M059J (cell line): ENCODE measurements around the gene TMEM175. TPM values are rescaled to one million over a fixed set of nuclear protein-coding genes. Genes with fewer than 3 reads are reported as not detected.
"Not testable (repeated sequence)": the region's sequence is repeated elsewhere in the genome, so short reads cannot be mapped to it uniquely, and the experiment has no call there.

Experiments
- DNase-seq: peaks from one replicate; pipeline ENCODE4 v3.0.0-alpha.2; 2012; ENCODE audit warnings: low read depth
- total RNA-seq: library from RNA; depleted of rRNA; stranded (reverse); fragments of >200 nt; shearing (Covaris generic); gene quantifications from 2 replicates; pipeline ENCODE4 v1.2.3, GENCODE V29; 2014

The TMEM175 gene
- total RNA-seq, 1 experiment from 2014 or later, result 36.9 TPM

DNA sequence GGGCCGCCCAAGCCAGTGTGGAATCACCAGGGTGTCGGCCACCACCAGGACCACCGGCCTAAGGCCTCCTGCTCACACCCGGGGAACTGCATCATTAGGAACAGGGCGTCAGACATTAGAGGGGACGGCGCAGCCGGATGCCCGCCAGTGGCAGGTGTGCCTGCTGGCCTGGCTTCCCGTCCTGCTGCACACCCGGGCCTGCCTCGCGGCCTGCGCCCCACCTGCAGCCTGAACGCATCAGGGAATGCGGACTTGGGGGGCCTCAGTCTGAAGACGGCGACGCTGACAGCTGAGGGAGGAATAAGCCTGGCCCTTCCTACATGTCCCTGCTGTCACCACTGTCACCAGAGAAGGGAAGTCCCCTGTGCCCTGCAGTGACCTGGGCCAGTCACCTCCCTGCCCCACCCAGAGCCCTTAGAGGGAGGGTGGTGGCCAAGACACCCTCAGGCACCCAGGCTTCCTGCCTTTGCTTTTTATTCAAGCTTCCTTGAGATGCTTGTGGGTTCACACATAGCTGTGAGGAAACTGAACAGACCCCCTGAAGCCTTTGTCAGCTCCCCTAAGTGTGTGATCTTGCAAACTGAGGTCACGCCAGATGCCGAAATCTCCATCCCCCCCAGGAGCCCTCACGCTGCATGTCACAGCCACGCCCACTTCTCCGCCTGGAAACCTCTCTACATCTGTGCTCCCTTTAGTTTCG lies 37.9 kb downstream of the TMEM175 start:
- no peak for DNase-seq

DNA sequence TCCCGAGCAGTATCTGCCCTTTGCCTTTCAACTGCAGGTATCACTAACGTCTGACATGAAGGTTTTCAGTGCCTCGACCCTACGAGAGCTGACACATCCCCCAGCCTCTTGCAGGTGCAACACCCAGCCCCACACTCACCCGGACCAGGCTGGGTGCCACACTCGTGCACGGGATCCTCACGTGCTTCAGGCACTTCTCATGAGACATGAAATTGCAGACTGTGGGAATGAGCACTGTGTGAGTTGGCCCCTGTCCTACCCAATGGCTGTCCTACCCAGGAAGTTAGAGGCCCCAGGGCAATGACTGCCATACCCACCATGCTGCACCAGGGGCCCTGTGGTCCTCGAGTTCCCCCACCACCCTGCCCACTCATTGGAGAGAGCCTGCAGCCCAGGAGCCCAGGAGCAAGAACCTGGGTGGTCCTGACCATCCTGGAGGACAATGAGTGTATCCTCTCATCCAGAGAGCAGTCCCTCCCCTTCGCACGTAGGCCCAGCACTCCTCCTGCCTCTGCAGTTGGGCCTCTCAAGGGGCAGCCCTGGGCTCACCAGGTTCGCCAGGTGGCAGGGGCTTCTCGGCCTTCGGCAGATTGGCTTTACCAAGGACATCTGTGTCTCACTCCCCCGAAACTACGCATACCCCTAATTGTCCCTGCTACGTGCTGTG lies 38.7 kb downstream of the TMEM175 start:
- no peak for DNase-seq

DNA sequence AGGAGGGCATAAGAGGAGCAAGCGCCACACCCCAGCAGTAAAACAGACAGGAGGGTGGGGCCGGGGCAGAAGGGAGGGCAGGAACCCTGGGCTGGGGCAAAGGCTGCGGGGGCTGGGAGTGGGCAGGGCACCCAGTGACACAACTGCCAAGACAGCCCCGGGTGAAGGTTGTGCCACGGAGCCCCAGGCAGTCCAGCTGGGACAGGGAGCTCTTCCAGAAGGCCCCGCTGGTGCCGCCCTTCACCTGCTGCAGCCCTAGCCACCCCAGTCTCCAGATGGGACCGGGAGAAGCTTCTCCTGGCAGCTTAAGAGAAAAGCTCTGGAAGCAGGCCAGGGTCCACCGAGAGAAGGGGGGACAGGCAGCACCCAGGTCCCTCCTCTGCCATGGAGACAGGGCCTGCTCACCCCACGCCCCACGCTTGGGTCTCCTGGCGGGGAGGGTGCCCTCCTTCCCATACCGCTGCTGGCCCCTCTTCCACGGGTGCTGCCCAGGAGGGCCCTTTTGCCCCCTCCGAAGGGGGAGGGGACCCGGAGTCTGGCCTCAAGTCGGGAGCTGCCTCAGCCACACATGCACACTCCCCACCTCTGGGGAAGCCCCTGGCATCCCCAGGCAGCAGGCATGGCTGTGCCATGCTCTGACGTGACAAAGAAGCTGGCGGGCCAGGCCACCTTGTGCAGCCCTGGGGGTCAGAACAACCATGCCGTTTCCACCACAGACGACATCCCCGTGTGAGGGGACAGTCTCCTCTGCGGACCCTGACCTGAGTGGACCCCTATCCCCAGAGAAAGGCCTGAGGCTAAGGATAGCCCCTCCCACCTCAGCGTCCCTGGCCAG lies 39.6 kb downstream of the TMEM175 start:
- DNase-seq, result no peak

DNA sequence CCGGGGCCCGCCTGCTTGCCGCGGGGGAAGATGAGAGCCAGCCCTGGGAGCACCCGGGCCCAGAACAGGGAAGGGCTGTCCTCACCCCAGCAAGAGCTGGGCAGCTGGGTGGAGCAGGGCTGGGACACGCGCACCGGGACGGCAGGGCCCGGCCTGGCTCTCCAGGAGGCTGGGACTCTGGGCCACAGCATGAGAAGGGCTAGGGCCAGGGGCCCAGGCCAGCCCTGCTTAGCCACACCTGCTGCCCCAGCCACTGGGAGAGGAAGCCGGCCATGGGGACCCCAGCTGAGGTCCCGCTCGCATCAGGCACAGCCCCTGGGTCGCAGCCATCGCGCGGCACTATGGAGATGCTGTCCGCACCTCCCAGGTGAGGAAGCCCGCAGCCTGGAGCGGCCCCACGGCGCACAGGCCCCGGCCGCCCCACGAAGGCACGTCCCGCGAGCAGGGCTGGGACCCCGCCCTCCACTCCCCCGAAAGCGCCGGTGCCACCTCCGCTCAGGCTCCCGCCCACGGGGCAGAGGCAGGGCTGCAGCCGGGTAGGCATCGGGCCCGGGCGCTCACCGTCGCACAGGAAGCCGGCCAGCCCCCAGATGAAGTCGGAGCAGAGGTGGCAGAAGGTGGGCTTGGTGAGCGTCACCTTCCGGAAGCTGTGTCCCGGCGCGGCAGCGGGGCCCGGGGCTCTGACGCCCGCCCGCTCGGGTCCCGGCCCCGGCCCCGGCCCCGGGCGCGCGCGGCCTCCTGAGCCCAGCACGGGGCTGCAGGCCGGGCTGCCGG lies 40.6 kb downstream of the TMEM175 start:
- DNase-seq, result peak; percentile 20

DNA sequence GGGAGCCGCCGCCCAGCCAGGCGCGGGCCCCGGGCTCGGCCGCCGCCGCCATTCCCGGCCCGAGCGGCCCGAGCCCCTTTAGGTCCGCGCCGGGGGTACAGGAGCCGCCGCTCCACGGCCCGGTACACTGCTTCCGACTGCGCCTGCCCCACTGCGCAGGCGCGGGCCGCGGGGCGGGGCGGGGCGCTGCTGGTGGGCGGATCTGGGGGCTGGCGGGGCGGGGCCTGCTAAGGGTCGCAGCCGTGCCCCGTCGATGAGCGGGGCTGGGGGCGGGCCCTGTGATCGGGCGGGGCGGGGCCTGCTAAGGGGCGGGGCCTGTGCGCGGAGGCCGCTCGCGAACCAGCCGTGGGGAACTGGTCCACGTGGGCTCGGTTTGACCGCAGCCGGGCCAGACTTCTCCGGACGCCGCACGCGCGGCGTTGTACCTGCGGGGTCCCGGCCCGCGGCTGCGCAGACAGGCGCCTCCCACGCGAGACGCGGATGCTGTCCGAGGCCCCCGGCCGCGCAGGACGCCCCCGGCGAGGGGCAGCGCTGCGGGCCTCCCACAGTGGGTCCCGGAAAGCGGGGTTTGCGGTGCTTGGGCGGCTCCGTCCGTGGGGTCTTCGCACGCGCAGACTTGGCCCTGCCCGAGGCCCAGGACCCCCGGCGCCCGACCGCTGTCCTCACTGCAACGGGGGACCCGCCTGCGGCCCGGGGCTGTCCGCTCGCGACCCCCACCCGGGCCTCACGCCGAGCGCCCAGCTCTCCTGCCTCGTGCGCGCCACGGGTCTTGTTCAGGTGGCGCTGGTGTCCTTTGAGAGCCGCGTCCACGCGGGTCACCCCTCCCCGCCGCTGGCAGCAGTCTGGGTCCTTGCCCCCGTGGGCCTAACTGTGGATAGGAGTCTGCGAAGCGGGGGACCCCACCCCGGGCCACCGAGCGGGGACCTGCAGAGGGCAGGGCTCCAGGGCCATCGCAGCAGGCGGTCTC lies 41.5 kb downstream of the TMEM175 start, which contains the start of gene DGKQ:
Gene DGKQ (minus strand): TSS at position 139 of the 967 bp plus-strand sequence. CDS start 87 bp downstream, at position 52.
- DNase-seq, result peak; percentile 48

DNA sequence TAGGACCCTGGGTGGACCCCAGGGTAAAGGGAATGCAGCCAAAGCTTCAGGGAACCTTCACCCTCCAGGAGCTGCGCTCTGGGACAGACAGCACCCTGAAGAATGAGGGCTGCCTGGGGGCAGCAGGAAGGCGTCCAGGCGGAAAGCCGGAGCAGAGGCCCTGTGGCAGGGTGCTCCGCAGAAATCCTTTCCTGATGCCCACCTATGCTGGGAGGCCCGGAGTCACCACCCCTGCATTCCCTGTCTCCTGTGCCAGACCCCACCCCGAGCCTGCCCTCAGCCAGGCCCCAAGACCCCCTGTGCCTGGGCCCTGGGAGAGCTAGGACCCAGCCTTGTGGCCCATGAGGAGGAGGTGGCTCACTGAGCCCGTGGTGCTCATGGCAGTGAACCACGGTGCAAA lies 42.4 kb downstream of the TMEM175 start:
- no peak for DNase-seq

DNA sequence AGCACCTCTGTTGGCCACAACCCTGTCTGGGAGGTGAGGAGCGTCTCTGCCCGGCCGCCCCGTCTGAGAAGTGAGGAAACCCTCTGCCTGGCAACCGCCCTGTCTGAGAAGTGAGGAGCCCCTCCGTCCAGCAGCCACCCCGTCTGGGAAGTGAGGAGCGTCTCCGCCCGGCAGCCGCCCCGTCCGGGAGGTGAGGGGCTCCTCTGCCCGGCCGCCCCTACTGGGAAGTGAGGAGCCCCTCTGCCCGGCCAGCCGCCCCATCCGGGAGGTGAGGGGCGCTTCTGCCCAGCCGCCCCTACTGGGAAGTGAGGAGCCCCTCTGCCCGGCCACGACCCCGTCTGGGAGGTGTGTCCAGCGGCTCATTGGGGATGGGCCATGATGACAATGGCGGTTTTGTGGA lies 43.8 kb downstream of the TMEM175 start:
- DNase-seq, result not testable (repeated sequence)

DNA sequence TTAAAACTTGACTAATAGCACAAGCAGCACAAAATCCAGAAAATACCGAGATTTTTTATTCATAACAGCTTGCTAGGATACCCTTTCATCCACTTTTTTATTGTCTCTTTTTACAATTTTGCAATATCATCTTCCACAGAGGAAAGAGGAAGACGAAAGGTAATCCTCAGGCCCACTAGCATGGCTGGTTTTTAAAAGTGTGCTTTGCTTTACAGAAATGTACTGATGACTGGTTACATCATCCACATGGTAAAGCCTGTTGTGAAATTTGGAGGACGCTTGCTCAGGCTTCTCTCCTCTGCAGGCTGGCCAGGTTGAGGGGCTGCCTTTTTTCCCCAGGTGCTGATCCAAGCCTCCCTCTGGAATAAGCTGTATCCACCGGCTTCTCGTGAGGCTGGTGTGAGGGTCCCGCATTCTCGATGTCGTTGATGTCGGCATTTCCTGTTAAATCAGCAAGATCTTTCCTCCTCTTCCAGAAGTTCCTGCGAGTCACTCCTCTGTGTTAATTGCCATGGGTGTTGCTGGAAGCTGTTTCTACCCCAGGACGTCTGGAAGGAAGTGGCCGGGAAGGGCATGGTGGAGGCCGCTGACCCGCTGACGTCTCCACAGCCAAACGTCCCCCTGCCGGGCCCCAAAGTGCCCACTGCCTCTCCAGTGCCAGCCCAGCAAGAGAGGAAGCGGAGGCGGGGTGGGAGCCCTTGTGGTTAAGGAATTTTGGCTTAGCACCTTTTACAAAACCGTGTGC lies 46.9 kb downstream of the TMEM175 start:
- DNase-seq, result no peak

DNA sequence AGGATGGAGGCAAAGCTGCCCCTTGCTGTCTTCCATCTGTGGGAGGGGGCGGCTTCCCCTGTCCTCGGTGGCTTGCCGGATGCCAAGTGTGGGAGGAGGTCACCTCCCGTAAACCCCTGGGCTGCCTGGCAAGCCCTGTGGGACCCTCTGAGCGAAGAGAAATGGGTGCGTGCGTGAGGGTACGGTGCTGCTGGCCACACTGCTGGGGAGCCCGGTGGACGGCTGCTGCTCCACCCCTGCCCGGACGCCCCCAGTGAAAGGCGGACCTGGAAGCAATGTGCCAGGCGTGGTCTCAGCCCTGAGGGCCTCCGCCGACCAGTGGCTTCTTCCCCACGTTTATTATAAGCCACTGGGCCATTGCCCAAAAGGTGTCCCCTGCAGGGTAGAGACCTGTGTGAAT lies 50.0 kb downstream of the TMEM175 start:
- no peak for DNase-seq

DNA sequence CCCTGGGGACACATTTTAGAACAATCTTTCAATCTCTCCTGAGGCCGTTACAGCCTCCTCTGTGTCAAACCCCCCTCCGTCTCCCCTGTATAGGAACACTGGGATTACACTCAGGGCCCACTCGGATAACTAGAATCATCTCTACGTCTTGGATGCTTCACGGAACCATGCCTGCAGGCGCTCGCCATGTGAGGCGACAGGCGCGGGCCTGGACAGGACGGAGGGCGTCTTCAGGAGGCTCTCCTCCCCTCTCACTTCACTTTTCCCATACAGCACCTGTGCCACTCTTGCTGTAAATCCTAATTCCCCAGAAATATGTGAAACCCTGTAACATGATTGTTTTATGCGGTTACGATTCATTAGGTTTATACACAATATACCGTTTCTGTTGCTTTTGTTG lies 50.6 kb downstream of the TMEM175 start:
- DNase-seq, result no peak

DNA sequence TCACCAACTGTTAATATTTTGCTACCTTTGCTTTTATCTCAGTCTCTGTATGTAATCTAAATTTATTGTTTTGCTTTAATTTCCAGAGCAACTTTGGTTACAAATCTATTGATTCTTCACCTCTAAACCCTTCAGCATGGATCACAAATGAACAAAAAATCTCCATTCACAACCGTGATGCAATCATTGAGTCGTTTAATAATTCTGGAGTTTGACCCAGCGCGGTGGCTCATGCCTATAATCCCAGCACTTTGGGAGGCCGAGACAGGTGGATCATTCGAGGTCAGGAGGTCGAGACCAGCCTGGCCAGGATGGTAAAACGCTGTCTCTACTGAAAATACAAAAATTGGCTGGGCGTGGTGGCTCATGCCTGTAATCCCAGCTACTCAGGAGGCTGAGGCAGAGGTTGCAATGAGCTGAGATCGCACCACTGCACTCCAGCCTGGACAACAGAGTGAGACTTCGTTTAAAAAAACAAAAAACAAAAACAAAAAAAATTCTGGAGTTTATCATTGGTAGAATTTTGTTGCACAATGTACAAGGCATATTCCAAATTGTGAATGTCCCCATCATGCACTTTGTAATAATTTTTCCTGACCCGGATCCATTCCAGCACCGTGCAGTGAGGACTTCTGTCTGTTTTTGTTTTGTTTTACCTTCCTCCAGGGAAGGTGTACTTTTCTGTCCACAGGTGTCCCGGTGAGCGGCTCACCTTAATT lies 52.2 kb downstream of the TMEM175 start:
- no peak for DNase-seq

DNA sequence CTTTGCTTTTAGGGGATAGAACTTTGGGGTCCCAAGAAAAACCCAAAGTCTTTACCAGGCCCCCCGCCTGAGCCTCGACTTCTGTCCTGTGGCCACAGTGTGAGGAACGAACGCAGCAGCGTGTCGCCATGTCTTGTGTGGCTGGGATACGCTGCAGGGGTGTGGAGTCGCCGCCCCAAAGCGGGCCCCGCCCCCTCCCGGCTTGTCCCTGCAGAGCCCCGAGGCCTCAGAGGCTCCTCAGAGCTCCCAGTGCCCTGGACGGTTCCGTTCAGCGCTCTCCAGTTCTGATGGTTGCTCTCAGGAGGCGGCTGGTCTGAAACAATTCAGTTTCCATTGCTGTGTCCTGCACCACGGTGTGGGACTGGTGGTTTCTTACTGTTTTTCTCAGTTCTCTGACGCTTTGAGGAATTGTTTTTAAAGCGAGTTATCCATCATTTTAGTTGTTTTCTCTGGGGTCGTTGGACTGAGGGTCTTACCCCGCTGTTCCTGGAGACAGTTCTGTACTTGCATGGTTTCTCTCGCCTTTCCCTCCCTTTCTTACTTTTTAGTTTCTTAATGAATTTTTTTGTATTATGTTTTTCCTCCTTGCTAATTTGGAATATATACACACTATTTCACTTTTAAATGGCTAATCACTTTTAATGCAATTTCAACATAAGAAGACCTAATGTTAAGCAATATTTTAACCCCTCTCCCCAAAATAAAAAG lies 53.0 kb downstream of the TMEM175 start:
- no peak for DNase-seq

DNA sequence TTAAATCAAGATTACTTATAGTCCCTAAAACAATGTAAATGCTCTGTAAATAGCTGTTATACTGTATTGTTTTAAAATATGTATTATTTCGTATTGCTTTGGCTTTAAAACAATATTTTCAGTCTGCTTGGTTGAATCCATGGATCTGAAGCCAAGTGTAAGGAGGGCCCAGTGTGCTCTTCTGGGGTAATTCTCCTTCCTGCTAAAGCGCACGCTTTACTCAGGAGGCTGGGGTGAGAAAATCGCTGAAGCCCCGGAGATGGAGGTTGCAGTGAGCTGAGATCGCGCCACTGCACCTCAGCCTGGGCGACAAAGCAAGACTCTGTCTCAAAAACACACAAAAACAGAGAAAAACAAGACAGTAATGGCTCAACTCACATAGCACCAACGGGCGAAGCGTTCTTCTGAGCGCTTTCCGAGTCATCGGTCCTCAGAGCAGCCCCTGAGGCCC lies 54.2 kb downstream of the TMEM175 start:
- no peak for DNase-seq

DNA sequence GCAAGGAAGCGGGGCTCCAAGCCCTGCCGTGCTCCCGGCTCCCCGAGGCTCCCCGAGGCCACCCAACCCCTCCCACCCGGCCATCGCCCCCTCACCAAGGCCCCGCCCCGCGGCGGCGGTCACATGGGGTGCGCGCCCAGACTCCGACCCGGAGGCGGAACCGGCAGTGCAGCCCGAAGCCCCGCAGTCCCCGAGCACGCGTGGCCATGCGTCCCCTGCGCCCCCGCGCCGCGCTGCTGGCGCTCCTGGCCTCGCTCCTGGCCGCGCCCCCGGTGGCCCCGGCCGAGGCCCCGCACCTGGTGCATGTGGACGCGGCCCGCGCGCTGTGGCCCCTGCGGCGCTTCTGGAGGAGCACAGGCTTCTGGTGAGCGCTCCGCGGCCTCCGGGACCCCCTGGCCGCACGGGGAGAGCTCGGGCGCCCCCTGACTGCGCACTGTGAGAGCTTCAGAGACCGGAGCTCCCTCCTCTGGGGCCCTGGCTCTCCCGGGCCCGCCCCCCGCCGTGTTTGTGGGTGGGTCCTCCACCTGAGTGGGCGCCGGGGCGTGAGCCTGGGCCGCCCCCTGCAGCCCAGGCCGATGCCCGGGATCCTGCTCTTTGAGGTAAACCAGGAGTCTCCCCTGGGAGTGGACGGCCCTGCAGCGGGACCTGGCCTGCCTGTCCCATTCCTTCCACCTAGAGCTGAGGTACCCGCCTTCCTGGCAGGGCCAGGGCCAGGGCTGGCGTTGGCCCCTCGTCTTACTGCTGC lies 54.8 kb downstream of the TMEM175 start, which contains the start of gene IDUA:
Gene IDUA (plus strand): TSS at position 166 of the 745 bp plus-strand sequence. CDS start 41 bp downstream, at position 207.
- DNase-seq, result peak; percentile 74

DNA sequence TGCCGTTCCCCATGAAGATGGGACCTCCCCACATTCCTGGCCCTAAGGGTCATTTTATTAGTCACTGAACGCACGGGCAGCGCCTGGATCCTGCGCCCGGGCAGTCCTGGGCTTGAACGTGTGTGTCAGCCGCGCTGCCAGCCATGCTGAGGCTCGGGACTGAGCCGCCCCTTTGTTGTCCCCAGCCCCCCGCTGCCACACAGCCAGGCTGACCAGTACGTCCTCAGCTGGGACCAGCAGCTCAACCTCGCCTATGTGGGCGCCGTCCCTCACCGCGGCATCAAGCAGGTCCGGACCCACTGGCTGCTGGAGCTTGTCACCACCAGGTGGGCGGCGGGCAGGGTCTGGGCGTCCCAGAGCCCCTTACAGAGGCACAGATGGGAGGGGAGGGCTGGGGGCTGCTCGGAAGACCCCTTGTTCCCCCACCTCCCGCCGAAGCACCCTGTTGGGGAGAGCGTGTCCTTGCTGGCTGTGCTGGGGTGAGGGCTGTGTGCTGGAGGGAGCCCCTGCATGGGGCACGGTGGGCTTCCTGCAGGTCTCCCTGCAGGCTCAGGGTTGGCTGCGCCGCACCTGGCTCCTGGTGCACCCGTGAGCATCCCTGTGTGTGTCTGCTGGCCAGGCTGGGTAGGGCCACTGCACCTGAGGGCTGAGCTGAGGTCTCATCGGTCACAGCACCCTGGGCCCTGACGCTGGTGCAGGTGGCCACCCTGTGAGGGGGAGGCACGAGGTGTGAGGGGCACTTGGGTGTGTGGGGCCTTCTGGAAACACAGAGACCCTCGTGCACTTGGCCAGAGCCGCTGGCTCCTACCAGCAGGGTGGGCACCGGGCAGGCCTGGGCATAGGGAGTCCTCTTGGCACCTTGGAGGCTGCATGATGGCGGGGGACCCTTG lies 55.6 kb downstream of the TMEM175 start:
- peak; percentile 87 for DNase-seq
